ENCODE data around the gene NUDT16L1. TPM values are rescaled to one million over a fixed set of nuclear protein-coding genes. Genes with fewer than 3 reads are reported as not detected.

Gene NUDT16L1
- total RNA-seq, 1 donor from 2014 or later: 43.7 TPM

GRCh38 chr16:4690946-4691665 is 2.3 kb upstream of the NUDT16L1 start:
- peak; percentile 38 for DNase-seq (ENCODE audit: low spot score)
- intact Hi-C loops (cut with DNase I): loop anchor here (5.0 to 10.0 kb wide), 2 partner anchors 114 to 266 kb away; partner anchors contain the start of genes ROGDI and SEC14L5

DNA sequence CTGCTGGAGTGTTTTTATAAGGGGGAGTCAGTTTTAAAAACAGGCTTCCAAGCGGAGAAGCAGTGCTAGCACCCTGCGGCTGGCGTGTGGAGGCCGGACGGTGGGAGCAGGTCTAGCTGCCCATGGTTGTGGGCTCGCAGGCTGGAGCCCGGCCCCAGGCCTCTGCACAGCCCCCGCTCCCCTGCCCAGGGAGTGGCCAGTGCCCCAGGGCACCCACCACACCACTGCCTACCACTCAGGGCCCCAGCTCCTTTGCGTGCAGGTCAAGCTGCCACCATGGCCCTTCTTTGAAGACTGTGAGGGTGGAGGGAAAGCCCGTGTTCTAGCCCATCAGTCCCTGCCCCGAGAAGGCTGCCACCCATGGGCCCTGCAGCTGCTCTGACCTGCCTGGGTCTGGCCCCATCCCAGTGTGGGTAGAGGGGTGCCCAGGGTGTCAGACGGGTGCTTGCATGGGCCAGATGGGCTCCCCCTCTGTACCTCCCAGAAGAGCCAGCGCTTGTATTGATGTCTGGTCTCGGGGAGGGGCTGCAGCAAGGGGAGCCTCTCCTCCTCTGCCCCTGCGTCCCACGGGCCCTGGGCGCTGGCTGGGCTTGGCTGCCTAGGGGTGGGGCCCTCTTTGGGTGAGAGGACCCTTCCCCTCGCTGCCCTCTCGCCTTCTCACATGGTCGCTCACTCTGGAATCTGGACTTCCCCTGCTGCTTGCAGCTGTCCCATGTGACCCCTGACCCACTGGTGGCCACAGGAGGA is 1.5 kb upstream of the NUDT16L1 start:
- intact Hi-C loops (cut with DNase I): loop anchor here (5.0 to 10.0 kb wide), 2 partner anchors 113 to 265 kb away; partner anchors contain the start of genes ROGDI and SEC14L5

DNA sequence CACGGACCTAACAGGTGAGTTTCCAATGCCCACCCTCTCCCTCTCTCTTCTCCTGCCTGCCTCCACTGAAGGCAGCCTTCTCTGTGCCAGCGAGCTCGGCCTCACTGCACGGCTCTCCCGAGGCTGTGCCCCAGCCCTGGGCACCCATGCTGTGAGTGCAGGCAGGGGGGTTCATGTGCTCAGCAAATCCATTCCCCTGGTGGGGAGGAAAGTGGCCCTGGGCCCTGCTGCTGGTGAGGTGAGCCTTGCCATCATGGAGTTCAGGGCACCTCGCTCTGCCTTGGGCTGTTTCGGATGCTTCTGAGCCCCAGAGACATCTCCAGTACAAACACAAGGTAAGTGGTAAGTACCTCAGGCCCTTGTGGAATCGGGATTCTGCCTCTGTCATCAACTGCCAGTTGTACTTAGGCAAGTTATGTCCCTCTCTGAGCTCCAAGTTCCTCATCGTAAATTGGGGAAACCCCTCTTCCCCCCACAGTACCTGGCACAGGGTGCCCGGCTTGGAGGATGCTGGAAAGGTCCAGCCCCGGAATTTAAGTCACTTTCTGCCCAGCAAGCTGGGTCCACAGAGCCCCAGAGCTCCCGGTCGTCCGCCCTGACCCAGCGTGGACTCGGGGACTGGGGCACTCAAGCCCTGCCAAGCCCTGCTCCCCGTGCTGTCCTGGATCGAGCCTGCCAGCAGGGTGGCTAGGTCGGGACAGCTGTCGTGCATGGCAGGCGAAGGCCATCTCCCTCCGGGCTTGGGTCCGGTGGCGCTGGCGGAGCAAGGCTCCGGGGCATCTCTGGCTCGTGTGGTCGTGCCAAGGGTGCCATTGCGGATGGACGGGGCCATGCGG is 684 bp upstream of the NUDT16L1 start:
- intact Hi-C loops (cut with DNase I): loop anchor here (5.0 to 10.0 kb wide), 2 partner anchors 112 to 265 kb away; partner anchors contain the start of genes ROGDI and SEC14L5
- peak; percentile 75 for DNase-seq (ENCODE audit: low spot score)

More for the DNA sequence above, 1.5 kb upstream of the NUDT16L1 start:
- peak; percentile 60 for DNase-seq (ENCODE audit: low spot score)

GRCh38 chr16:4693956-4694641 is 737 bp downstream of the NUDT16L1 start:
- intact Hi-C loops (cut with DNase I): loop anchor here (5.0 to 10.0 kb wide), 2 partner anchors 111 to 263 kb away; partner anchors contain the start of genes ROGDI and SEC14L5
- peak; percentile 75 for DNase-seq (ENCODE audit: low spot score)

DNA sequence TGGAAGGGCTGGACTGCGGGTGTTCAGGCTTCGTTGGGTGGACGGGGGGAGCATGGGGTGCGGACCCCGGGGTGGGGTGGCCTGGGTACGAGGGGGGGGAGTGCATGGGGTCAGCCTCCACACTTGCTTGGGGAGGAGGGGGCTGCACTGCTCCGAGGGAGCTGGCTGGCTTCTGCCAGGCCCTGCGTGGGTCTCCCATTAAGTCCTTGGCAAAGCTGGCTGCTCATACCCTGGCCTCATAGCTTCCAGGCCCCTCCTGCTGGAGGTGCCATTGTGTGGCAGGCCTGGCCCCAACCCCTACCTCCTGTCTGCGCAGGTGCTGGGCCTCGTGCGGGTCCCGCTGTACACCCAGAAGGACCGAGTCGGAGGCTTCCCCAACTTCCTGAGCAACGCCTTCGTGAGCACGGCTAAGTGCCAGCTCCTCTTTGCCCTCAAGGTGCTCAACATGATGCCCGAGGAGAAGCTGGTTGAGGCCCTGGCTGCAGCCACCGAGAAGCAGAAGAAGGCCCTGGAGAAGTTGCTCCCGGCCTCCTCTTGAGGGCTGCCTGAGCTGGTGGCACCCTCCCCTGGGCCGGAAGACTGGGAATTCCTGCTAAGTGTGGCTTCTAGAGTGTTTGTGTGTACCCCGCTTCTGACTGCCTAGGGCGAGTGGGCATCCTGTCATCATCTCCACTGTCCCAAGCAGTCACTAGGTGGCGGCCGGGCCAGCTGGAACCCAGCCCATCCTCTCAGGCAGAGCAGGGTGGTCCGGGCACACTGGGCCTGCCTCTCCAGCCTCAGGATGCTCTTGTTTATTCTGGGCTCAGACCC is 1.5 kb downstream of the NUDT16L1 start:
- peak; percentile 72 for DNase-seq (ENCODE audit: low spot score)
- intact Hi-C loops (cut with DNase I): loop anchor here (5.0 to 10.0 kb wide), 2 partner anchors 110 to 262 kb away; partner anchors contain the start of genes ROGDI and SEC14L5

DNA sequence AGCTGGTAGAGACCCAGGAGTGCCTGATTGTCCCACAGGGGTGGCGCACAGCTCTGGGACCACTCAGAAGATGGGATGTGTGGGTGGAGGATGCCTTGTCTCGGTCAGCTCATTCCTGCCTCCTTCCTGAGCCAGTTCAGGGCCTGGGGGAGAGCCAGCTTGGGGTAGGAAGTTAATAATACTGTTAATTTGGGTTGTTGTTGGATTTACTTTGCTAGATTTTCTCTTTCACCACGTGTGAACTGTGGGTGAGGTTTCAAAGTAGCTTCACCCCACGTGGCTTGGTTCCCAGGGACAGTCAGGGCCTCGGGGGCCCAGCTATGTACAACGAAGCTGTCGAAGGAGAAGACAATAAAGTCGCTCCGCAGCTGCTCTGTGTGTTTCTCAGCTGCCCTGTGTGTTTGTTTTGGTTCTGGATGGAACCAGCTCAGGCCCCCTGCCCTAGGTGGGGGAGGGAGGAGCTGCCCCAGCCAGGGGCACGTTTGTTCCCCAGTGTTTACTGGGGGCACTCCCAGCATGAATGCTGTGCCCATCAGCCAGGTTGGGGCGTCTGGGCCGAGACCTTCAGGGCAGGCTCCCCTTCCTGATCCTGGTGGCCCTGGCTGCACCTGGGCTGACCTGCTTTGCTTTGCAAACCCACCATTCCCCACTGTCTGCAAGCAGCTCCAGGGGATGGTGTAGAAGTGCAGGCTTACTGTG is 2.3 kb downstream of the NUDT16L1 start:
- peak; percentile 50 for DNase-seq (ENCODE audit: low spot score)
- intact Hi-C loops (cut with DNase I): loop anchor here (10.0 kb wide), 1 partner anchor 109 kb away; the partner anchor contains the start of gene ROGDI

GRCh38 chr16:4696172-4696904 is 3.0 kb downstream of the NUDT16L1 start:
- peak; percentile 54 for DNase-seq (ENCODE audit: low spot score)
- intact Hi-C loops (cut with DNase I): loop anchor here (10.0 kb wide), 1 partner anchor 108 kb away; the partner anchor contains the start of gene ROGDI

GRCh38 chr16:4696905-4697847 is 3.8 kb downstream of the NUDT16L1 start:
- DNase-seq (ENCODE audit: low spot score): peak; percentile 69

DNA sequence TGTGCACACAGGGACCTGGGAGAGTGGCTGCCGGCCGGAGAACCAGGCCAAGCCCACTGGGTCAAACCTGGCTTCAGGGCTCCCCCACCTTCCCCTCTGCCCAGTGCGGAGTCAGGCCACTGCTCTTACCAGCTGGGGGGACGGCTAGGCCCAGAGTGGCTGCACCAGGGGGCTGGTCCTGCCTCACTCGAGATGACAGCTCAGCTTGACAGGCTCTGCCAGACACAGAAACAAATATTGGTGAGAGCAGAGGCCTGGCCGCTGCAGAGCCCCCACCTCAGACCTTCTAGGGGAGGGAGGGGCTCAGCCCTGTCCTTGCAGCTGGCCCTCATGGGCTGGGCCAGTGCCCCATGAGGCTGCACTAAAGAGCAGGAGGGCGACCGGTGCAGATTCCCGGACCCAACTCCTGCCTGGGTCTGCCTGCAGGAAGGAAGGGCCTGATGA is 4.5 kb downstream of the NUDT16L1 start:
- DNase-seq (ENCODE audit: low spot score): peak; percentile 67
- intact Hi-C loops (cut with DNase I): loop anchor here (10.0 kb wide), 1 partner anchor 107 kb away; the partner anchor contains the start of gene ROGDI

More at GRCh38 chr16:4696905-4697847, 3.8 kb downstream of the NUDT16L1 start:
- intact Hi-C loops (cut with DNase I): loop anchor here (10.0 kb wide), 1 partner anchor 108 kb away; the partner anchor contains the start of gene ROGDI

DNA sequence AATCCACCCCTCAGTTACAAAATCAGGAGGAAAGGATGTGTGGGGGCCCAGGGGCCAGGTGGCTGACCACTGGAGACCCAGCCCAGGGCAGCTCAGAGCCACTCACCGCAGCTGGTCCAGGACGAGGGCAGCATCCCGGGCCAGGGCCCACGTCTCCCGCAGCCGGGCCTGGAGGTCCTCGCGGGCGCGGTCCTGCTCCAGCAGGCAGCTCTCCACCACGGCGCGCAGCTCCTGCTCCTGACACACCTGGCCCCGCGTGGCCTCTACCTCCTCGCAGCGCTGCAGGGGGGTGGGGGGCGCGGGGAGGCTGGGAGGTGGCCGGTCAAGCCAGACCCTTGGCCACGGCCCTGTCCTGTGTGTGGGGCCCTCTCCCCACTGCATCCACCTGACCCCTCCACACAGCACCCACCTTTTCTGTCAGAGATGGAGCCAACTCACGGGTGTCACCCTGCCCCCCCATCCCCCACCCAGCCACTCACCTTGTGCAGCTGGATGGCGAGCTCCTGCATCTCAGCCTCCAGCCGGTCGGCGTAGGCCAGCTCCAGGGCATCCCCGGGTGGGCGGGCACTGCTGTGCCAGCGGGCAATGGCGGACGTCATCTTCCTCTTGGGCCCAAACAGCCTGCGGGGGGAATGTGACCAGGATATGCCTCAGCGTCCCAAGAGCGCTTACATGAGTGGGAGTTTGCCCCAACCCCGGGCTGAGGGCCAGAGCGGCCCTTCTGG is 5.1 kb downstream of the NUDT16L1 start:
- DNase-seq (ENCODE audit: low spot score): peak; percentile 71
- intact Hi-C loops (cut with DNase I): loop anchor here (10.0 kb wide), 1 partner anchor 106 kb away; the partner anchor contains the start of gene ROGDI

DNA sequence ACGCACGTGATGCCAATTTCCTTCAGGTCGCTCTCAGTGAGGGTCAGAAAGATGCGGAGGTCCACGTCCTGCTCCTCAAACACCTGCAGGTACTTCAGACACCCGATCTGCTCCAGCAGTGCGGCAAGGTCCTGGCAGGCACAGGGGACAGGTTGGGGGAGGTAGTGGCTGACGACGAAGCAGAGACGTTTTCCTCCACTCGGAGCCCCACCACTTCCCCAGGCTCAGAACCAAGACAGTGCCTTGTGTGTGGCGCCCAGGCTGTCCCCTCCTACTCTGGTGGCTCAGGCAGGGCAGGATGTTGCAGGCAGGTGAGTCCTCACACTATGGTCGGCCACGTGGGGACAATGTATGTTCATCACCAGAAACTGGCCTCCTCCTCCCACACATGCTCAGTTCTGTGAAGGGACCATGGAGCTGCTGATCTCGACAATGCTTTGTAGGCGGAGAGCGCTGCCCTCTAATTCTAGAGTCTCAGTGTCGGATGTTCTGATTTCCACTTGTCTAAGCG is 5.7 kb downstream of the NUDT16L1 start:
- peak; percentile 41 for DNase-seq (ENCODE audit: low spot score)
- intact Hi-C loops (cut with DNase I): loop anchor here (10.0 kb wide), 1 partner anchor 106 kb away; the partner anchor contains the start of gene ROGDI

DNA sequence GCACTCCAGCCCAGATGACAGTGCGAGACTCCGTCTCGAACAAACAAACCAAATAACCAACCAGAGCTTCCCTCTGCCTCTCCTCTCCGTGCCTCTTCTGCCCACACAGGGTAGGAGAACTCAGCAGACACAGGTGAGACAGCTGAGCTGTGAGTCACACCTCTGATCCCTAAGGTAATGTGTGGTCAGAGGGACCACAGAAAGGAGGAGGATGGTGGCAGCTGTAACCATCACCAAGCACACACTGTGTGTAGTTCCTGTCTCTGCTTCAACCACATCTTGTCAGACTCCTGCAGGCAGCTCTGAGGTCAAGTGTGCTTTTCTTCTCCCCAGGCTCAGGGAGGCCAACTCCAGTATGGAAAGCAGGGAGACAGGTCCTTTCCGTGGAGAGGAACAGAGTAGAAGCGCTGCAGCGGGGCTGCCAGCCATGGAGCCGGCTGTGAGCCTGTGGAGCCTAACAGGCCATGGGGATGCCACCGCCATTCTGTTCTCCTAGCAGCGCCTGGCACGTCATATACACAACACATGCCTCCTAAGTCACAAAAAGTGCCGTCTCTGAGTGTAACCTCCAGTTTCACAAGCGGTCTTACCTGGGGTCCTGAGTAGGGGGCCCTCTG is 7.1 kb downstream of the NUDT16L1 start:
- DNase-seq (ENCODE audit: low spot score): peak; percentile 17
- intact Hi-C loops (cut with DNase I): no loop called here

GRCh38 chr16:4700997-4701743 is 7.8 kb downstream of the NUDT16L1 start:
- intact Hi-C loops (cut with DNase I): no loop called here
- DNase-seq (ENCODE audit: low spot score): peak; percentile 76
